ENCODE data around the gene MTF1.

MTF1 gene

DNA sequence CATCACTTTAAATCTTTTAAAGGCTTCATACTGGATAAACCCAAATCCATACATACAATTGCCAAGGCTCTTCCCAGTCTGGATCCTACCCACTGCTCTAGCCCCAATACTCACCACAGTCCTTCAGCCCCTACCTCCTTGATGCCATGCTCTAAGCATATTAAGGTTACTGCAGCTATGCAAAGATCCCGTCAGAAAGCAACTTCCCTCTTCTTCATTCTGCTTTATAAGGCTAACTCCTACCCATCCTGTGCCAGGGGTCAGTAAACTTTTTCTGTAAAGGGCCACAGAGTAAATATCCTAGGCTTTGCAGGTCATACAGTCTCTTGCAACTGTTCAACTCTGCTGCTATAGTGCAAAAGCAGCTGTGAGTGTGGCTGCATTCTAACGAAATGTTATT, 34.3 kb upstream of the MTF1 start:
- no peak overlapping the region for H3K4me3 ChIP-seq (ENCODE audit: low read length)
- TF ChIP-seq, protein P1, sequence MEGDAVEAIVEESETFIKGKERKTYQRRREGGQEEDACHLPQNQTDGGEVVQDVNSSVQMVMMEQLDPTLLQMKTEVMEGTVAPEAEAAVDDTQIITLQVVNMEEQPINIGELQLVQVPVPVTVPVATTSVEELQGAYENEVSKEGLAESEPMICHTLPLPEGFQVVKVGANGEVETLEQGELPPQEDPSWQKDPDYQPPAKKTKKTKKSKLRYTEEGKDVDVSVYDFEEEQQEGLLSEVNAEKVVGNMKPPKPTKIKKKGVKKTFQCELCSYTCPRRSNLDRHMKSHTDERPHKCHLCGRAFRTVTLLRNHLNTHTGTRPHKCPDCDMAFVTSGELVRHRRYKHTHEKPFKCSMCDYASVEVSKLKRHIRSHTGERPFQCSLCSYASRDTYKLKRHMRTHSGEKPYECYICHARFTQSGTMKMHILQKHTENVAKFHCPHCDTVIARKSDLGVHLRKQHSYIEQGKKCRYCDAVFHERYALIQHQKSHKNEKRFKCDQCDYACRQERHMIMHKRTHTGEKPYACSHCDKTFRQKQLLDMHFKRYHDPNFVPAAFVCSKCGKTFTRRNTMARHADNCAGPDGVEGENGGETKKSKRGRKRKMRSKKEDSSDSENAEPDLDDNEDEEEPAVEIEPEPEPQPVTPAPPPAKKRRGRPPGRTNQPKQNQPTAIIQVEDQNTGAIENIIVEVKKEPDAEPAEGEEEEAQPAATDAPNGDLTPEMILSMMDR (conservative IDR thresholded peaks at IDR 0.05; ENCODE audit: low read depth, low read length) = no peak
- DNase-seq (ENCODE audit: low read depth) = no peak

GRCh38 chr1:37892151-37893047, 33.0 kb upstream of the MTF1 start:
- TF ChIP-seq, protein P1 (conservative IDR thresholded peaks at IDR 0.05; ENCODE audit: low read depth, low read length) = no peak
- H3K4me3 ChIP-seq (ENCODE audit: low read length) = no peak overlapping the region
- DNase-seq (ENCODE audit: low read depth) = no peak

- TF ChIP-seq, protein P1 (conservative IDR thresholded peaks at IDR 0.05; ENCODE audit: low read depth, low read length) = peak; percentile 51
- DNase-seq (ENCODE audit: low read depth) = no peak
- H3K4me3 ChIP-seq (ENCODE audit: low read length) = no peak overlapping the region
These were observed 31.1 kb upstream of the MTF1 start for GRCh38 chr1:37890378-37891014.

DNA sequence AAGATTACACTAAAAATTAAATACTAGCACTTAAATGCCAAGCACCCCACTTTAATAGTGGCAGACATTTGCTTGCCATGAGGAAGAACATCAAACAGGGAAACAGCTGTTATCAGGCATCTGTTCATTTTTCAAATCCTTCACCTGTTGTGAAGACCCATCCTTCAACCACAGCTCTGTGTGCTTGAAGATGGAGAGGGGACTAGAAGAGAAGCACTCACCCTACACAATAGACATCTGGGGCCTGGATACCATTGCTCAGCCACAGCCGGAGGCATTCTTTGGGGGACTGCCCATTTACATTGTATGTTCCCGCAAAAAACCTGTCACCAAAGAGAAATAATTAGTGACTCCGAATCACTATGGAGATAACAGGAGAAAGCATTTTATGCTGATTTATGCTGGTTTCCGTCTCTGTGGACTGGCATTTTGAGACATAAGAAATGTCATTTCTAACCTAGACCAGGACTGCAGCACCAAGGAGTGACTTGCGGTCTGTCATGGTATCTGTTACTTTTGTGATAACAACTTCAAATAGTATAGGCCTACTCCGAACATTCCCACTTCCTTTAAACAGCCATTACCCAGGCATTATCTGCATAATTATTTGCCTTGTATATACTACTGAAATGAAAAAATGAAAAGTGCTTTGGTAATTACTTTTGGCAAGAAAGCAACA, 28.8 kb upstream of the MTF1 start:
- DNase-seq (ENCODE audit: low read depth) = no peak
- H3K4me3 ChIP-seq (ENCODE audit: low read length) = no peak overlapping the region
- TF ChIP-seq, protein P1 (conservative IDR thresholded peaks at IDR 0.05; ENCODE audit: low read depth, low read length) = no peak

GRCh38 chr1:37884145-37884544, 24.8 kb upstream of the MTF1 start:
- TF ChIP-seq, protein P1 (conservative IDR thresholded peaks at IDR 0.05; ENCODE audit: low read depth, low read length) = no peak
- DNase-seq (ENCODE audit: low read depth) = no peak
- no peak overlapping the region for H3K4me3 ChIP-seq (ENCODE audit: low read length)

DNA sequence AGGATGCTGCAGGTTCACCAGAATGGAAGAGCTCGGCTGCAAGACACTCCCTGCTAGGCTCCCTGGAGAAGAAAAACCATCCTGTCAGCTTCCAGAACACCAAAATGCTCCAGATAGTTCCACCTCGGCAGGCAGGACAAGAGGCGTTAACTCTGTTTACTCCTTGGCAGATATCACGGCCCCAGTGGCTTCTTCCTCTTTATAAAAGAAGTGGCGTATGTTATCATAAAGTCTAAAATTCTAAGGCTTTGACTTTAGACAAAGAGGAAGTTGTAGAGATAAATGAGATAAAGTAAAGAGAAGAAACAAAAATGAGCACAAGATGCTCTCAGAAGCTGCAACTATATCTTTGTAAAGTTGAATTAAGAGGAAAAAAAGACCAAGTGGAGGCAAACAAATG, 24.3 kb upstream of the MTF1 start:
- DNase-seq (ENCODE audit: low read depth) = no peak
- TF ChIP-seq, protein P1 (conservative IDR thresholded peaks at IDR 0.05; ENCODE audit: low read depth, low read length) = no peak
- no peak overlapping the region for H3K4me3 ChIP-seq (ENCODE audit: low read length)
